GM21367 (cell line): ENCODE results near the gene AGO4.

Experiments
- ATAC-seq: cut with Tn5 transposase; IDR thresholded peaks from one replicate; pipeline ENCODE4 v1.9.1; 2021; ENCODE audit not compliant: unreplicated experiment

The AGO4 gene

DNA sequence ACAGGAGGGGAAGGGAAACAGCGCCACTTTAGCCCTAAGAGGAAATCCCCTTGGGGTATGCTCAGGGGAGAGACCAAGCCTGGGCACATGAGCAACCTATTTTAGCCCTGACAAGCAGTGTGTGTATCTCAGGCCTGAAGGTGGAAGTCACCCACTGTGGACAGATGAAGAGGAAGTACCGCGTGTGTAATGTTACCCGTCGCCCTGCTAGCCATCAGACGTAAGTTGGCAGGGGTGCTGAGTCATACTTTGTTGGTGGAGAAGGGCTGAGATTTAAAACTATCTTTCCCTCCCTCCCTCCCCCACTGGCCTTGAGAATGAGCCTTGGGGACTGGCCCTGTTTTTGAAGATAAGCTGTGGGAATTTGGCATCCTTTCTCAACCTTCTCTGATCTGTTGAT, 86.4 kb downstream of the AGO4 start:
- ATAC-seq = peak; percentile 57

DNA sequence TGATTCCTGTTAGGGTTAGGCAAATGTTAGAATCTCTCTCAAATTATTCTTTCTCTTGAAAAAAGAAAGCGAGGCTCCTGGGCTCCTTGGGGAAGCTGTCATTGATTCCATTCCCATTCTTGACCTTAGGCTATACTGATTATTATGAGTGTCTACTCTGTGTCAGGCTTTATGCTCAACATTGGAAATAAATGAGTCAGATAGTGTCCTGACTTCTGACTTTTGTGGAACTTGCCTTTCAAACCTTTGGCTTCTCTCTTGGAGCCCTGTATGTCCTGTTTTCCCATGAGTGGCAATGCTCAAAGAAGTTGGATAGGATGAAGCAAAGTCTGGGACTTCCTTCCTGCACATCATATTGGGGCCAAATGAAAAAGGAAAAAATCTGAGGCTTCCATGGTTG, 86.8 kb downstream of the AGO4 start:
- no peak for ATAC-seq

DNA sequence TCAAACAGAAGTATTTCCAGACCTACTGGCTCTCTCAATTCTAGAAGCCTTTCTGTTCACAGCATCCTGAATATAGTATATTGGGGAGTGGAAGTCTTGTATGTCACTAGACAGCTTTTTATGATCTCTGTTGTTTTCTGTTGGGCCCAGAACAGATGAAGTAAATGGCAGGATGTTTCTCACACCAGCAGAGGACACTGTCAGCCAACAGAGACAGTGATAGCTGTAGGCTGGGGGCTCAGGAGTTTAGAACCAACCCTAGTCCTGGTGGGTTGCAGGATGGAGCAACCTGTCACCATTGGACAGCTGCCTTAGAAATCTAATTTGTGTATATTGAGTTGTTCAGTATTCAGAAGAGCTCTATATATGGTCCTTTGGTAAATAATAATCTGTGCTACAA, 92.1 kb downstream of the AGO4 start:
- no peak for ATAC-seq

DNA sequence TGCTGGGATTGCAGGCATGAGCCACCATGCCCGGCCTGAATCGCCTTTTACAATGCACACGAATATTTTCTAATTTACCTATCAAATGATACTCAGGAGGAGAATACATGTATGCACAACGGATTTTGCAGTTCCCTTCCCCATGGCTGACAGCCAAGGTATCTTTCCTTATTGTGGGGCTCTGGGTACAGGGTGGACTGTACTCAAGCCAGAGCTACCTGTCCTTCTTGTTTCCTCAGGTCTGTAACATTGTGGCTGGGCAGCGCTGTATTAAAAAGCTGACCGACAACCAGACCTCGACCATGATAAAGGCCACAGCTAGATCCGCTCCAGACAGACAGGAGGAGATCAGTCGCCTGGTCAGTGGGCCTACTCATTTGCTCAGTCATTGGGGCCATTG, 93.4 kb downstream of the AGO4 start:
- no peak for ATAC-seq

DNA sequence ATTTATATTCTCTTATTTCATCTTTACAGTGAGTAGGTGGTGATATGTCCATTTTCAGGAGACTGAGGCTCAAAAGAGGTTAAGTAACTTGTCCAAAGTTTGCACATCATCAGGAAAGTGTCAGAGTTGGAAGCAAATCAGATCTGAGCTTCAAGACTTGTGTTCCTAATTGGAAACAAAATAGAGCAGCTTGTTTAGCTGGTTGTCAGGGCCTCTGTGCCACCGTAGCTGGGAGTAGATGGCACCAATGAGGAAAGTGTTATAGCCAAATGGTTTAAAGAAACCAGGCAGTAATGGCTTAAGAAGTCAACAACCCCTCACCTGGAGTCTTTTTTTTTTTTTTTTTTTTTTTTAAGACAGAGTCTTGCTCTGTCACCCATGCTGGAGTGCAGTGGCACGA, 94.9 kb downstream of the AGO4 start:
- ATAC-seq = no peak
